ENCODE data around the gene THAP3. TPM values are rescaled to one million over a fixed set of nuclear protein-coding genes. Genes with fewer than 3 reads are reported as not detected.
A peak's percentile ranks its signal among the peaks of the same experiment; 100 is the strongest.

Gene THAP3
- total and polyA plus RNA-seq, 9 of the 15 experiments (the other 6 are each of a cell fraction or from before 2014, with no cell fraction given): 1.9 to 31.2 (median 18.2) TPM

GRCh38 chr1:6580593-6581409 is 43.9 kb upstream of the THAP3 start (continued):
- TF ChIP-seq RAD21 (CRISPR knock-in tag; conservative IDR thresholded peaks at IDR 0.05 in 1 of 2, IDR thresholded peaks at IDR 0.05 in 1 of 2) (peak in 1 of 2 experiments; percentile 47; a peak in 2 of 4 replicates), MTA3 (IDR thresholded peaks at IDR 0.05; ENCODE audit: borderline replicate concordance) (0 out of 2 replicates have a peak, but pooled peaks have one; percentile 22), MLX (CRISPR knock-in tag; conservative IDR thresholded peaks at IDR 0.05) (0 out of 4 replicates have a peak, but pooled peaks of 1 of the 2 experiments have one; percentile 27), CBFA2T3 (IDR thresholded peaks at IDR 0.05) (no peak), CREM (IDR thresholded peaks at IDR 0.05; ENCODE audit: low read depth) (peak; percentile 71), ZNF282 (CRISPR knock-in tag; IDR thresholded peaks at IDR 0.05) (no peak), ZNF232 (CRISPR knock-in tag; IDR thresholded peaks at IDR 0.05) (no peak), SP1 (CRISPR knock-in tag; IDR thresholded peaks at IDR 0.05) (peak; percentile 64), E2F6 (IDR thresholded peaks at IDR 0.05; ENCODE audit: borderline replicate concordance in 1 of 2, extremely low read depth in 1 of 2, insufficient read depth in 1 of 2, insufficient read length in 1 of 2, low read depth in 1 of 2, low read length in 1 of 2, poor library complexity in 1 of 2, severe bottlenecking in 1 of 2) (peak in 1 of 2 experiments; percentile 37), EP400 (IDR thresholded peaks at IDR 0.05) (no peak), NCOA6 (IDR thresholded peaks at IDR 0.05) (no peak)
- TF ChIP-seq, protein P1, sequence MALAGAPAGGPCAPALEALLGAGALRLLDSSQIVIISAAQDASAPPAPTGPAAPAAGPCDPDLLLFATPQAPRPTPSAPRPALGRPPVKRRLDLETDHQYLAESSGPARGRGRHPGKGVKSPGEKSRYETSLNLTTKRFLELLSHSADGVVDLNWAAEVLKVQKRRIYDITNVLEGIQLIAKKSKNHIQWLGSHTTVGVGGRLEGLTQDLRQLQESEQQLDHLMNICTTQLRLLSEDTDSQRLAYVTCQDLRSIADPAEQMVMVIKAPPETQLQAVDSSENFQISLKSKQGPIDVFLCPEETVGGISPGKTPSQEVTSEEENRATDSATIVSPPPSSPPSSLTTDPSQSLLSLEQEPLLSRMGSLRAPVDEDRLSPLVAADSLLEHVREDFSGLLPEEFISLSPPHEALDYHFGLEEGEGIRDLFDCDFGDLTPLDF (CRISPR knock-in tag; IDR thresholded peaks at IDR 0.05): 0 out of 2 replicates have a peak, but pooled peaks have one; percentile 38
- TF ChIP-seq, protein P2, sequence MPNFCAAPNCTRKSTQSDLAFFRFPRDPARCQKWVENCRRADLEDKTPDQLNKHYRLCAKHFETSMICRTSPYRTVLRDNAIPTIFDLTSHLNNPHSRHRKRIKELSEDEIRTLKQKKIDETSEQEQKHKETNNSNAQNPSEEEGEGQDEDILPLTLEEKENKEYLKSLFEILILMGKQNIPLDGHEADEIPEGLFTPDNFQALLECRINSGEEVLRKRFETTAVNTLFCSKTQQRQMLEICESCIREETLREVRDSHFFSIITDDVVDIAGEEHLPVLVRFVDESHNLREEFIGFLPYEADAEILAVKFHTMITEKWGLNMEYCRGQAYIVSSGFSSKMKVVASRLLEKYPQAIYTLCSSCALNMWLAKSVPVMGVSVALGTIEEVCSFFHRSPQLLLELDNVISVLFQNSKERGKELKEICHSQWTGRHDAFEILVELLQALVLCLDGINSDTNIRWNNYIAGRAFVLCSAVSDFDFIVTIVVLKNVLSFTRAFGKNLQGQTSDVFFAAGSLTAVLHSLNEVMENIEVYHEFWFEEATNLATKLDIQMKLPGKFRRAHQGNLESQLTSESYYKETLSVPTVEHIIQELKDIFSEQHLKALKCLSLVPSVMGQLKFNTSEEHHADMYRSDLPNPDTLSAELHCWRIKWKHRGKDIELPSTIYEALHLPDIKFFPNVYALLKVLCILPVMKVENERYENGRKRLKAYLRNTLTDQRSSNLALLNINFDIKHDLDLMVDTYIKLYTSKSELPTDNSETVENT (CRISPR knock-in tag; IDR thresholded peaks at IDR 0.05): no peak
- TF ChIP-seq, protein P3, sequence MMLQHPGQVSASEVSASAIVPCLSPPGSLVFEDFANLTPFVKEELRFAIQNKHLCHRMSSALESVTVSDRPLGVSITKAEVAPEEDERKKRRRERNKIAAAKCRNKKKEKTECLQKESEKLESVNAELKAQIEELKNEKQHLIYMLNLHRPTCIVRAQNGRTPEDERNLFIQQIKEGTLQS (IDR thresholded peaks at IDR 0.05): no peak
- TF ChIP-seq, protein P3 (CRISPR knock-in tag; conservative IDR thresholded peaks at IDR 0.05): 0 out of 2 replicates have a peak, but pooled peaks have one; percentile 34

All from K562 (cell line).